ENCODE data around the gene FANK1.

- TF ChIP-seq, protein P1, sequence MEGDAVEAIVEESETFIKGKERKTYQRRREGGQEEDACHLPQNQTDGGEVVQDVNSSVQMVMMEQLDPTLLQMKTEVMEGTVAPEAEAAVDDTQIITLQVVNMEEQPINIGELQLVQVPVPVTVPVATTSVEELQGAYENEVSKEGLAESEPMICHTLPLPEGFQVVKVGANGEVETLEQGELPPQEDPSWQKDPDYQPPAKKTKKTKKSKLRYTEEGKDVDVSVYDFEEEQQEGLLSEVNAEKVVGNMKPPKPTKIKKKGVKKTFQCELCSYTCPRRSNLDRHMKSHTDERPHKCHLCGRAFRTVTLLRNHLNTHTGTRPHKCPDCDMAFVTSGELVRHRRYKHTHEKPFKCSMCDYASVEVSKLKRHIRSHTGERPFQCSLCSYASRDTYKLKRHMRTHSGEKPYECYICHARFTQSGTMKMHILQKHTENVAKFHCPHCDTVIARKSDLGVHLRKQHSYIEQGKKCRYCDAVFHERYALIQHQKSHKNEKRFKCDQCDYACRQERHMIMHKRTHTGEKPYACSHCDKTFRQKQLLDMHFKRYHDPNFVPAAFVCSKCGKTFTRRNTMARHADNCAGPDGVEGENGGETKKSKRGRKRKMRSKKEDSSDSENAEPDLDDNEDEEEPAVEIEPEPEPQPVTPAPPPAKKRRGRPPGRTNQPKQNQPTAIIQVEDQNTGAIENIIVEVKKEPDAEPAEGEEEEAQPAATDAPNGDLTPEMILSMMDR (IDR thresholded peaks at IDR 0.05; ENCODE audit: poor library complexity), result no peak
- TF ChIP-seq EZH2 (IDR thresholded peaks at IDR 0.05; ENCODE audit: borderline replicate concordance) (no peak), EZH2phosphoT487 (IDR thresholded peaks at IDR 0.05; ENCODE audit: low read depth, severe bottlenecking, unreplicated experiment) (no peak)
Observed at GRCh38 chr10:125866421-125867029, 29.8 kb upstream of the FANK1 start.
